ENCODE data around the gene DCXR. TPM values are rescaled to one million over a fixed set of nuclear protein-coding genes. Genes with fewer than 3 reads are reported as not detected.

Gene DCXR
- total RNA-seq, 1 donor from 2014 or later, result 158 TPM

- TF ChIP-seq CTCF (conservative IDR thresholded peaks at IDR 0.05), result no peak
- Mint-ChIP-seq H3K4me3 (peak overlapping the region; percentile 52), H3K4me1 (ENCODE audit: unreplicated experiment) (no peaks in the 10 kb centered on the region), H3K27me3 (no peaks in the 10 kb centered on the region), H3K36me3 (no peaks in the 10 kb centered on the region), H3K27ac (no peak overlapping the region), H3K9me3 (no peaks in the 10 kb centered on the region)
- DNase-seq (ENCODE audit: extremely low spot score, unreplicated experiment), result no peak
Measured at GRCh38 chr17:82054351-82055022, 17.0 kb upstream of the DCXR start.

GRCh38 chr17:82053556-82054263, 16.2 kb upstream of the DCXR start:
- Mint-ChIP-seq H3K27ac (peak overlapping the region; percentile 43), H3K9me3 (no peaks in the 10 kb centered on the region), H3K36me3 (no peaks in the 10 kb centered on the region), H3K4me3 (peak overlapping the region; percentile 81), H3K4me1 (ENCODE audit: unreplicated experiment) (no peaks in the 10 kb centered on the region), H3K27me3 (no peaks in the 10 kb centered on the region)
- TF ChIP-seq CTCF (conservative IDR thresholded peaks at IDR 0.05), result no peak
- no peak for DNase-seq (ENCODE audit: extremely low spot score, unreplicated experiment)

GRCh38 chr17:82053130-82053529, 15.6 kb upstream of the DCXR start:
- H3K27me3 Mint-ChIP-seq, result no peaks in the 10 kb centered on the region
- H3K4me1 Mint-ChIP-seq (ENCODE audit: unreplicated experiment), result no peaks in the 10 kb centered on the region
- TF ChIP-seq CTCF (conservative IDR thresholded peaks at IDR 0.05), result no peak
- peak overlapping the region; percentile 43 for H3K27ac Mint-ChIP-seq
- no peaks in the 10 kb centered on the region for H3K36me3 Mint-ChIP-seq
- H3K4me3 Mint-ChIP-seq, result peak overlapping the region; percentile 81
- no peak for DNase-seq (ENCODE audit: extremely low spot score, unreplicated experiment)
- no peaks in the 10 kb centered on the region for H3K9me3 Mint-ChIP-seq

GRCh38 chr17:82052638-82053059, 15.2 kb upstream of the DCXR start:
- peak overlapping the region; percentile 81 for H3K4me3 Mint-ChIP-seq
- H3K27ac Mint-ChIP-seq, result no peak overlapping the region
- H3K4me1 Mint-ChIP-seq (ENCODE audit: unreplicated experiment), result no peaks in the 10 kb centered on the region

More at GRCh38 chr17:82052638-82053059, 15.2 kb upstream of the DCXR start:
- no peak for TF ChIP-seq CTCF (conservative IDR thresholded peaks at IDR 0.05)
- Mint-ChIP-seq H3K27me3 (no peaks in the 10 kb centered on the region), H3K36me3 (no peaks in the 10 kb centered on the region), H3K9me3 (no peaks in the 10 kb centered on the region)
- DNase-seq (ENCODE audit: extremely low spot score, unreplicated experiment), result no peak
